GM19467 (cell line): Measurements from ENCODE around the gene NEMP1.

Experiments used
- ATAC-seq: cut with Tn5 transposase; IDR thresholded peaks from one replicate; pipeline ENCODE4 v1.9.1; 2021; ENCODE audit warnings: mild to moderate bottlenecking, moderate library complexity; ENCODE audit not compliant: unreplicated experiment

Gene NEMP1

GRCh38 chr12:57107456-57108155, 29.0 kb upstream of the NEMP1 start:
- ATAC-seq = no peak

GRCh38 chr12:57106021-57106708, 27.6 kb upstream of the NEMP1 start:
- ATAC-seq = no peak

DNA sequence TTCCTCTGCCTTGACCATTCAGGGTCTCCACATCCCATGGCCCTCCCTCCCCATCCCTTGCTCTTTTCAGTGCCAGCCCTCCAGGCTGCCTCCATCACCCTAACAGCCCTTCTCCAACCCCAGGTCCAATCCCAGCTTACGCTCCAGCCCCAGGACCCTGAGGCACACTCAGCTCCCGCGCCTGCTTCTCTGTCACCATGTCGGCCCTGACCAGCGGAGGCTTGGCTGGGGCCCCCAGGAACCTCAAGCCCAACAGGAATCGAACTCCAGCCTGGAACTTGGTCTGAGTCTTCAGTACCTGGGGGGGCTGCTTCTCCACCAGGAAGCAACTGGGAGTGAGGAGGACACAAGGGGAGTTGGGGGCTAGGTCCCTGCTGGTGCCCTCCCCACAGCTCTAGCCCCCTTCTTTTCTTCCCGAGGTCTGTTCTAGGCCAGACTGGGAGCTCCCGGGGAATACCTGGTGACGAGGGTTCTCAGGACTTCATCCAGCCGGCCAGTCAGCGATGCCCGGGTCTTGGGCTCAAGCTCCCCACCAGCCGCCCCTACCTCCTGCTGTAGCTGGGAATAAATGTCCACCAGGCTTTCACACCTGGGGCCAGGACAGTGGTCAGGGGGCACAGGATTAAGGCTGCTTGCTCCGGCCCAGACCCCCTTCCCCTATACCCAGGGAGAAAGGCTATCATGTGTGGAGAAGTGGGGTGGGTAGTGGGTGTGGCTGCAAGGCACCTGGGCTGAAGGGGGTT, 26.6 kb upstream of the NEMP1 start:
- no peak for ATAC-seq

DNA sequence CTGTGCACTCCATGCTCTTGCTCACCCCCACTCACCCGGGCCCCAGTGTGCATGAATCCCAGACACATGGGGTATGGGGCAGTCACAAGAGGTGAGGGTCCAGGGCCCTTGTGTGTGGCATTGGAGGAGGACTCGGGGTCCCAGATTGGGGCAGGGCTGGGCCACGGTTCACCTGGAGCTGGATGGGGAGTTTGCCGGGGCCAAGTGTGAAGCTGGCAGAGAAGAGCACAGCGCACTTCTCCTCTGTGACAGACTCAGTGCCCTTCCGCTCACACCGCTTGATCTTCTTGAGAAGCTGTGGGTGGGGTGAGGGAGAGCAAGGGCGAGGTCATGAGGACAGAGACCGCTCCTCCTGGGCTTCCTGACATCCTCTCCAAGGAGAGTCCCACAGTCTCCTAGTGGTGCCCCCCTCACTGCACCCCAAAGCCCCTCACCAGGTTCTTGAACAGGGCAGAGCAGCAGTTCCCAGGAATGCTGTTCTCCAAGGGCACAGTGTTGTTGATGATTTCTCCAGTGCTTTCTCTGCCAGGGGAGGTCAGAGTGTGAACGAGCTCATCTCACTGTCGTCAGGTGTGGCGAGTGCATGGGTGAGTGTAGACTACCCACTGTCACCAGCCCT, 25.8 kb upstream of the NEMP1 start:
- ATAC-seq = no peak

GRCh38 chr12:57103856-57104255, 25.3 kb upstream of the NEMP1 start:
- no peak for ATAC-seq

- ATAC-seq = no peak
Observed at GRCh38 chr12:57101892-57102695, 23.5 kb upstream of the NEMP1 start.

DNA sequence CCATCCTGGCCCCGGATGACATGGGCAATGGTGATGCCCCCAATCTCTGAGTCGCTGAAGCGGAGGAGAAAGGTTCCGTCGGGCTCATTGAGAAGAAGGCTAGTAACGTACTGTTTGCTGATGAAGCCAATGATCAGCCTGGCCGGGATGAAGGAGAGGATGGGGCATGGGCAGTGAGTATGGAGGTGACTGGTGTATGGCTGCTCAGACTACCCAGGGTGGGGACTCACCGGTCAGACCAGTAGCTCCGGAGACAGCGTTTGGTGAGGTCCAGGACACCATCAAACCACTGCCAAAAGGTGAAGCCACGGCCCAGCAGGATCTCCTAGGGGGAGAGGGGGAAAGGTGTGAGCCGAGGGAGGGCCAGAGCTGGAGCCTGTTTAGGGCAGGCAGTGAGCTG, 21.2 kb upstream of the NEMP1 start:
- no peak for ATAC-seq

GRCh38 chr12:57099047-57099714, 20.6 kb upstream of the NEMP1 start:
- ATAC-seq = no peak

- no peak for ATAC-seq
Observed at GRCh38 chr12:57098546-57098945, 20.0 kb upstream of the NEMP1 start.

GRCh38 chr12:57097554-57097835, 18.9 kb upstream of the NEMP1 start:
- no peak for ATAC-seq

DNA sequence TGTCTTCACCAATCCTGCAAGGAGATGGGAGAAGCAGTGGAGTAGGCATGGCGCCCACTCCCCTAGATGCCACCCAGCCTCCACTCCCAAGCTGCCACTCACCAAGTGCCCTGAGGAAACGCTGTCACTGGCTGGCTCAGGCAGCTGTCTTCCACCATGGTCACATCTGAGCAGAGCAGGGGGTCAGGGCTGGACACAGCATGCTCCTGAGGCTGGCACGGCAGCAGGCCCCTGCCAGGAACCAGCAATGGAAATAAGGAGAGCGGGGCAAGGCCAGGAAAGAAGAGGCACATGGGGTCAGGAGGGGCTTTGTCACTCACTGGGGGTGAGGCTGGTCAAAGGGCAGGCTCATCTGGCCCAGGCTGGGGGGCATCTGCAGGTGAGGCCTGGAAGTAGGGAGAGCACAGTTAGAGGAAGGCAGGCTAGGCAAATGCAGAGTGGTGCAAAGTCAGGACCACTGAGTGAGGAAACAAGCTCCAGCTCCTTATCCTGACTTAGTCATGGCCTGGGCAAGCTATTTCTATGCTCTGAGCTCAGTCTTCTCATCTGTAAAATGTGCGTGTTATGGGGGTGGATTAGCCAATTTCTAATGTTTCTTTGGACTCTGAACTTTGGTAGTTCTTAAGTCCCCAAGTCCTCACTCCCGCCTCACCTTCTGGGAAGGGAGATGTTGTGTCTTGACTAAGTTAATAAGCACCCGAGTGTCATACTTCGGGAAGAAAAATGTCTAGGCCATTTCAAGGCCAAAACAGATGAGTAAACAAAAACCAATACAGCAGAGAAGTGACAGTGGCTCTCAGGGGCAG, 18.4 kb upstream of the NEMP1 start:
- no peak for ATAC-seq

DNA sequence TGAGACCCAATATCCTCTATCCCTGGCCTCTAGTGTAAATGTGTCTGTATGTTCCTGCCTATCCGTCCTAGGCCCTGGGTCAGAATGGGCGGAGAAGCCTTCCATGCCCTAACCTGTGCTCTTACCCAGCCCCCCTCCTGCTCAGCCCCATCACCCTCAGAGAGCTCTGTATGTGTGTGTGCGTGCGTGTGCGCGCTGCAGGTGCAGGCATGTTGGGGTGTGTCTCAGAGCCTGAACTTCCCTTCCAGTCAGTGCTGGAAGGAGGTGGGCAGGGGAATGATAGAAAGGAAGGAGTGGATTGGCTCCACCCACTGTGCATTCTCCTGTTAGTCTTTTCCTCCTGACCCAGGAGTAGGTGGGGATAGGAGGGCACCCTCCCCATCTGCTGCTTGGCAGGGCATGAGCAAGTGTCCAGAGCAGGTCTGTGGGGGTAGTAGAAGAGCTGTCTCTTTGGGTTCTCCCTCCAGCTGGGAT, 17.5 kb upstream of the NEMP1 start:
- no peak for ATAC-seq

GRCh38 chr12:57095440-57095839, 16.8 kb upstream of the NEMP1 start:
- ATAC-seq = no peak

DNA sequence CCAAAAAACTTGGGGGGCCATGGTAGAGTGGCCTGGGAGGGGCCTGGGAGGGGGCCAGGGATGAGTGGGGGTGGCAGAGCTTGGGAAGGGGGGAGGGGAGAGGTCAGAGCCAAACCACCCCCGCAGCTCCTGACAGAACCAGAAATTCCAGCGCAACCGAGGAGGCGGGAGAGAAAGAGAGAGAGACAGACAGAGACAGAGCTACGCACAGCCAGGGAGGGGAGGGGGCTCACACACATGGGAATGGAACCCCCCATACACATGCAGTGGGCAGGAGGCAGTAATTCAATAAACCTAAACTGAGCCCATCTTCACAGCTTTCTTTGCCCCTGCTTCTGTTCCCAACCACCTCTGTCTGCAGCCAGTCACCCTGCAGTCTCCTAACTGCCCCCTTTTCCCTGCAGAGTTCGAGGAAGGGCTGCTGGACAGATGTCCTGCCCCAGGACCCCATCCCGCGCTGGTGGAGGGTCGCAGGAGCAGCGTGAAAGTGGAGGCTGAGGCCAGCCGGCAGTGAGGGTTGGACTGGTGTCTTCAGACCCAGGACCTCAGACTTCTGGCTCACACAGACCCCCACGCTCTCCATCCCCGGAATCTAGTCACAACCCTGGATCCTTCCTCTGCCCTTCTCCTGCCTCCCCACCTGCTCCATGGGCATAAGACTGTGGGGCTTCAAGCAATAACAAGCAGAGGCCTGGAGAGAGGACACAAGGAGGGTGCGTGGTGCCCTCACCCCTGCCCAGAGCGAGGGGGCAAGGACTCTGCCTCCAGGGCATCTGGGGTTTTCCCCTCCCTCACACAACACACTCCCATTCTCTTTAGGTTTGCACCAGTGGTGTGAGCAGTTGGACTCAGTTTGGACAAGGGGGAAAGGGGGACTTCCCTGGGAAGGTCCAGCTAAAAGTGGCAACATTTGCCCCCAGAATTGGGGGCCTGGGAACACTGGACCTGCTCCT, 15.9 kb upstream of the NEMP1 start:
- ATAC-seq = no peak

- no peak for ATAC-seq
Observed at GRCh38 chr12:57093415-57094207, 15.0 kb upstream of the NEMP1 start.

- no peak for ATAC-seq
Observed at GRCh38 chr12:57092876-57093414, 14.4 kb upstream of the NEMP1 start.

GRCh38 chr12:57092529-57092862, 13.9 kb upstream of the NEMP1 start:
- ATAC-seq = no peak
